HG03575 (cell line): ENCODE results near the gene CDX1.

Experiments
- ATAC-seq: cut with Tn5 transposase; IDR thresholded peaks from one replicate; pipeline ENCODE4 v1.9.1; 2021; ENCODE audit not compliant: unreplicated experiment, insufficient number of reproducible peaks, low FRiP score; ENCODE audit errors: extremely low read depth

Gene CDX1

DNA sequence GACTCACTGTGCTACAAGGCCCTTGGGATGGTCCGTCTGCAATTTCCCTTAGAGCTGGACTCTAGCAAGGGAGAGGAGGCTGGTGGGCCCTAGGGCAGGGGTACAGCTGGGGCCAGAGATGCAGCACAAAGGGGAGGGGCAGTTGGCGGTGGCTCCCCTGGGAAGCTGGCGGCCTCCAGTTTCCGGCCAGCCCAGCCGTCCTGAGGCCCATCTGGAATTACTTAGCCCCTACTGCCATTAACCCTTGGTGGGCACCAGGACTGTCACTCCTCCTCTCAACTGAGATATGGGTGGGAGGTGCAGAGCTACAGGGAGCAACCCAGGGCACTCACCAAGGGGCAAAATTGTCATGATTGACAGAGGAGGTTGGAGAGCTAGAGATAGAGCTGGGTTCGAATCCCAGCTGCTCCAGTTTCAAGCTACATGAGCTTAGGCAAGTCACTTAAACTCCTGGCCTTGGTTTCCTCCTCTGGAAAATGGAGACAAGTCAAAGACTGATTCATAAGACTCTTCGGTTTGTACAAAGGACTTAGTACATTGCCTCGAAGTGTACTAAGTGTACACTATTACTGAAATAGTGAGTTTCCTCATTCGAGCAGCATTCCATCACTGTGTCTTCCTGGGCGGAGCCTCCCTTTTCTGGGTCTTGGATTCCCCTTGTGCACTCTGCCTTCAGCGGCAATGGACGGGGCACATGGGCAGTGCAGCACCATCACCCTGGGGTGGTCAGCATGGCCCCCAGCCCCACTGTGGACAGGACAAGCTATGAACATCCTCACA is 8.2 kb upstream of the CDX1 start:
- ATAC-seq: no peak

DNA sequence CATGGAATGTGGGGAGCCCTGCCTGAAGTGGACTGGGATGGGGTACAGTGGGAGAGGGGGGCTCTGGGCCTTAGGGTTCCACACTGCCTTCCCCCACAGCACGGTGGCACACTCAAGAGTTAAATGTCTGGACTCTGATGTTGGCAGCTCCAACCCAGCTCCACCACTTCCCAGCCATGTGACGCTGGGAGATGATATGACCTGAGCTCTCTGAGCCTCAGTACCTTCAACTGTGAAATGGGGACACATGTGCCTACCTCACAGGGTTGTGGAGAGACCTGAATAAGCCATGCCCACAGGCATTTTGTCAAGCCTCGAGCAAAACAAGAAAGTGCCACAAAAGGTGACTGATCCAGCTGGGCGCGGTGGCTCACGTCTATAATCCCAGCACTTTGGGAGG is 7.5 kb upstream of the CDX1 start:
- ATAC-seq: no peak

DNA sequence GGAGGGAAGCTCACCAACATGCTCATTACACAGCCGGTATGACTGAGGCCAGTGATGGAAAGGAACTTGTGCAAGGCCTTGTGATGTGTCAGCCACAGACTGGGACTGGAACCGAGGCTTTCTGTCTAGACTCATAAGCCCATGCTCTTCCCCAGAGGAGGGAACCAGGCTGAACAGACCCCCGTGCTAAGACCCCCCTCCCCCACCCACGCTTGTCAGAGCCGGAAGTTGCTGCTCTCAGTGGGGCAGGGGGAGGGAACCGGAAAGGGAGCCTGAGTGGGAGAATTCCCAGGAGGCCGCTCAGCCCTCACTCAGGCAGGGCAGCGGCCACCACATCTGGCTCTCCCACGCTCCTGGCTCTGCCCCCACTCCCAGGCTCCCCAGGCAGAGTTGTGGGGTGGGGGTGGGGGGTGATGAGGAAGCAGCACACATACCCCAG is 6.8 kb upstream of the CDX1 start:
- no peak for ATAC-seq

GRCh38 chr5:150160448-150161081 is 6.0 kb upstream of the CDX1 start:
- no peak for ATAC-seq

DNA sequence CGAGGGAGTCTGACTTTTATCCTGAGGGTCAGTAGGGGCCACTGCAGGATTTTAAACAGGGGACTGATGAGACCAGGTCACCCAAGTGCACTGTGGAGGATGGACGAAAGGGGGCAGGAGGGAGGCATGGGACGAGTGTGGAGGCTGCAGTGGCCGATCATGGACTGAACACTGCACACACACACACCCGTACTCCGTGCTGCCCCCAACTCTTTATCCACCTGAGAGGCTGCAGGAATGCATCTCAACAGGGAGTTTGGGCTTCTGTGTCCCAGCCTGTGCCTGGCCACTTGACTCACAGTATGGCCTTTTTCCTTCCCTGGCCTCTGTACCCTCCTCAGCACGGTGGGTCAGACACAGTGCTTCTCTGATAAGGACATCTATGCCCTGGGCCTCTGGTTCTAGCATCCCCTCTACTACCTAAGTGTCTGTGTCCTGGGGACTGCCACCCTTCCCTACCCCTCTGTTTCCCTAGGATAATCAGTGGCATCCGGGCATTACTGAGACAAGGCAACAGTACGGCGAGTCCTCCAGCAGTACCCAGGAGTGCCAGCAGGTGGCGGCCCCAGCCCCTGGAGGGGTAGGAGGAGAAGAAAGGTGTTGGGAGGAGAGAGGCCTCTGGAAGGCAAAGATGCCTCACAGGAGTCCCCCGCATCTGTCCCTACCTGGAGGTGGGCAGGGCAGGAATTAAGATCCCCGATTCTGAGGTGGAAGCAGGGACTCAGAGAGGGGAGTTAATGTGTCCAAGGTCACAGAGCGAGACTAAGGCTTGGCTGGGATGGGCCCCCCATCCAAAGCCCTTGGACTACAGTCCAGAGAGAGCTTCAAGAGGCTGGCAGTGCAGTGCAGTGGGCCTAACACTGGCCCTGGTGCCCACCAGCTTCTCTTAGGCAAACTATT is 5.1 kb upstream of the CDX1 start:
- no peak for ATAC-seq

DNA sequence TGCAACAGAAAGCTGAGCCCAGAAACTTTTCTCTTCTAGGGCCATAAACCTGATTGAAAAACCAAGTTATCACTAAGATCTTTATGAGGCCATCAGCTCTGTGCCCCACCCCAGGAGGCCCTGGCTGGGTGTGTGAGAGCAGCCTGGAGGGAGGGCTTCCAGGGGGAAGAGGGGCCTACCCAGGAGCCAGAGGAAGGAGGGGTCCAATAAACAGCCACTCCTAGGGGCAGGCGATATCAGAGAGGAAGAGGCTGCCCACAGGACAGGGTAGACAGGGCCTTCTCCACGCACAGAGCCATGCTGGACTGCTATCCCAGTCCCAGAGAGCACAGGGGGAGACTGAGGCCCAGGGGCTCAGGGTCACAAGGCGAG is 4.5 kb upstream of the CDX1 start:
- no peak for ATAC-seq

DNA sequence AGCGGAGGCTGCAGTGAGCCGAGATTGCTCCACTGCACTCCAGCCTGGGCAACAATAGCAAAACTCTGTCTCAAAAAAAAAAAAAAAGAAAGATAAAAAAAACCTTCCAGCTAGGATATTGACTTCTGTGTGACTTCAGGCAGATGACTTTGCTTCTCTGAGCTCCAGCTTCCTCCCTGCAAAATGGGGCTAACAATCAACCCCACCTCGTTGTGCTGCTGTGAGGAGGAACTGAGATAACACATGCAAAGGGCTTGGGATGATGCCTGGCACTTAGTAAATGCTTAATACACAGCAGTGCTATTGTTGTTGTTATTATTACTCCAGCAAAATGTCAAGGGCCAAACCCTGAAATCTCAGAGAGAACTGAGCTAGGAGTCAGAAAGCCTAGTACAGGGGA is 3.5 kb upstream of the CDX1 start:
- no peak for ATAC-seq

- no peak for ATAC-seq
Measured at GRCh38 chr5:150163547-150164059, 3.0 kb upstream of the CDX1 start.

DNA sequence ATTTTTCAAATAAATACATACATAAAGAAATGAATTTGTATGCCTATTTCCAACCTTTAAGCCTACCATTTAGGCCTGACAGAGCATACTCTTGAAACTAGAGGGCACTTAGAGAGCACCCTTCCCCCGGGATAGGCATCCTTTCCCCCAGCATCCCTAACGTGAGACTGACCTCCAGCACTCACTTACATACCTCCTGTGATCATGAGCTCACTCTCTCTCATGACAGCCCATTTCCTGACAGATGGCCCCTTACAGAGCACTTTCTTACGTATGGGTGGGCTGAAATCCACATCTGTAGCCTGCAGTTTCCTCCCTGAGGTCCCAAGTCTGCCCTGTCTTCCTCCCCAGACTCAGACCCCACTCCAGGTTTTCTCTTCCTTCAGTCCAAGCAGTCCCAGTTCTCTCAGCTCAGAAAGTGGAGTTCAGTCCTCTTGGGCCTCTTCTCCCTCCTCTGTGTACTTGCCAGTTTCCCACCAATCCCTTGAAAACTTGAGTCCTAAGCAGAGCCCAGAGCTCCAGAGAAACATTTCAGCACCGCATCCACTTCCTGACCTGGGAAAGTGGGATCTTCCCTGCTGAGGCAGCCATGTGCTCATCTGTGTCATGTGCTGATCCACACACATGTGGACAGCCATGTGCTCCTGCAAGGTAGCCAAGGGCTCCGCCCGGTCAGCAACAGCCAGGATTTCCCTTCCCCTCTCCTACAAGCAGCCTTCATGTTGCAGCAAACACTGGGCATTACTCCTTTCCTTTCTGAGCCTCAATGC is 2.2 kb upstream of the CDX1 start:
- no peak for ATAC-seq

DNA sequence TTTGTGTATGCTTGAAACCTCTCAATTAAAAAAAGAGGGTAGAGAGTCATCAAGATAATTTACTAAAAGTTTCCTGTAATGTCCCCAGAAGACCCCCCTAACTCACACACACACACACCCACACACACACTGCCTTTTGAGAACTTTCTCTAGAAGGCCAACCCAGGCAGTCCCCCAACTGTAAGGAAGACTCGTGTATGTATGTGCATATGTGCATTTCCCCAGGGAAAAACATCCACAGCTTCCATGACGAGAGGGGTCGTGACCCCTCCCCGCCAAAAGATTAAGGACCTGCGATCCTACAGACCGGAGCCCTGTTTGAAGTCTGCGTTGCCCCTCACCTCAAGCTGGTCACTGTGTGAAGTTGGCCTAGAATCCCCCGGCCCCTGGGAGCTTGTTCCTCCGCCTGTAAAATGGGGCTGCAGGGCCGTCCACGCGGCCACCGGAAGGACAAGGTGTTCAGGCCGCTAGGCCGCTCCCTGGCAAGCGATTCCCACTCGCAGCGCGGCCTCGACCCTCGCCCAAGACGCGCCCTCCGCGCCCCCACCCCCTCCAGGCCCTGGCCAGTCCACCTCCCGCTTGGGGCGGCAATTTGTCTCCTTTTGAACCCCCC is 435 bp upstream of the CDX1 start:
- no peak for ATAC-seq

GRCh38 chr5:150167512-150167850 is 903 bp downstream of the CDX1 start:
- ATAC-seq: no peak

DNA sequence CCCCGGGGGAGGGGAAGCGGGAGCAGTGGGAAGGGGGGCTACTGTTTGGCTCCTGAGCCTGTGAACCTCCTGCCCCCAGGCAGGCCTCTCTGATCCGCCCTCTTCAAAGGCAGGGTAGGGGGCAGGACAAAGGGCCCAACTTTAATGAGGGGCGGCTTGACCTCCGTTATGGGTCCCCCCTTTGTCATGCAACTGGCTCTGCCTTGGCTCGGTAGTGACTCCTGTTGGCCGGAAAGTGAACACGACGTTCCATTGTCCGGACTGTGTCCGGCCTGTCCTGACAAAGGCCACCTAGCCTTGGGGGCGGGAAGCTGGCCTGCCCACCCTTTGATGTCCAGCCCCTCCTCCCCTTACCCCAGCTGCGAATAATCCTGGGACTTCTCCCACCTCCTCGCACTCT is 1.3 kb downstream of the CDX1 start:
- no peak for ATAC-seq

DNA sequence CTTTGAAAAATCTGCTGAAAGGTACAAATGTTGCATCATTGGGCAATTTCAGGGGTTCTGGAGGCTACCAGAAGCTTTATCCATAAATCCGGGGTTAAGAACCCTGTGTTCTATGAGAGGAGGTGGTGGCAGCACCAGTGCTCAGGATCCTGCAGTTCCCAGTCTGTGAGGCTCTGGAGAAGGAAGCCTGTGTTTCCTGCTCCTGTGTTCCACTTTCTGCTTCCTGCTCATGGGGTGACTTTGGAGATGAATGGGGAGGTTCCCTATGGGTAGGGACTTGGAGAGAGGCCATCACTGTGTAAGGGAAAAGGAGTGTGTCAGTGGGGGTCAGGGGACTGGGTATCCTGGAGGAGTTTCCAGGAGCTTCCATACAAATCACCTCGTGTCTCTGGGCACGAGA is 2.3 kb downstream of the CDX1 start:
- ATAC-seq: no peak

DNA sequence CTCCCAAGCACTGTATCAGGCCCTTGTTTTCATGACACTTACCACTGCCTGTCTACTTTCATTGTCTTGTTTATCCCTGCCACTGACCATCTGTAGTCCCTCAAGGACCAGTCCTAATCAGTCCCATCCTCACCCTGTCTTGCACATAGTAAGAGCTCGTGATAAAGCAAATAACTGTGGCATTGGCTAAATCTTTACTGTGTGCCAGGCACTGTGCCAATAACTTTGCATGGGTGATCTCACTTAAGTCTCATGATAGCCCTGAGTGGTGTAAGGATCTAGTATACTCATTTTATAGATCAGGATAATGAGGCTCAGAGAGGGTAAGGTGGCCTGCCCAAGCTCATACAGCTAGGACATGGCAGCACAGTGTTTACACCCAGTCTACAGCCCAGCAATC is 5.6 kb downstream of the CDX1 start:
- no peak for ATAC-seq

DNA sequence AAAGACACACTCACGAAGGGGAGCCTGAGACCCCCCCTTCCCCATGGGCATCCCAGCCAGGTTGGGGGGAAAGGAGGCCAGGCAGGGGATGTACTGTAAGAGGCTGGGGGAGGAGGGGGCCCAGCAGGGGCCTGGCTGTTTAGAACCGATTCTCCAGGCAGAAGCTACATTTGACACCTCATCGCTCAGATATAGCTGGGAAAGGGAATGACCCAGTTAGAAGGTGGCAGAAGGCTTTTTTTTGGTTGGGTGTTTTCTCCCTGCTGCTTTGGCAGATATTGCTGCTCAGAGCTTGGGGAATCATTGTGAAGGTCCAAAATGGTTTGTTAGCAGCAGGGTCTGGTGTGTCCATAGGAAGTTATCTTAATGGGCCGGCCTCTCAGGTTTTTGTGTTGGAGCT is 6.0 kb downstream of the CDX1 start:
- no peak for ATAC-seq

- ATAC-seq: no peak
Measured at GRCh38 chr5:150173161-150173560, 6.6 kb downstream of the CDX1 start.

DNA sequence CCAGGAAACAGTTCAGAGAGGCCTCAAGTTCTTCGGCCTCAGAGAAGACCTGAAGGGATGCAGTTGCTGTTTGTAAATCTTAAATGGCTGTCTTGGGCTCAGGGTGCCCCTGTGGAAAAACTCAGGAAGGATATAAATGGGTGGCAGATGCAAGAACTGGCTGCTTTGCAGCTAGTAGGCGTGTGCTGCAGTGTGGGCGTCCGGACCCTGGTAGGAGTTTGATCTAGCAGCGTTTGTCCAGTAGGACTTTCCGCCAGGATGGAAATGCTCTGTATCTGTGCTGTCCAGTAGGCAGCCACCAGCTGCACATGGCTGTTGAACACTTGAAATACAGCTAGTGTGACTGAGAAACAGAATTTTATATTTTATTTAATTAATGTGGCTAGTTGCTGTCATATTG is 7.7 kb downstream of the CDX1 start:
- ATAC-seq: no peak

- ATAC-seq: no peak
Measured at GRCh38 chr5:150175076-150175475, 8.5 kb downstream of the CDX1 start.

- no peak for ATAC-seq
Measured at GRCh38 chr5:150175536-150175935, 9.0 kb downstream of the CDX1 start.
